ENCODE data around the gene KLRF1.

The KLRF1 gene
- long read RNA-seq = 0 reads

DNA sequence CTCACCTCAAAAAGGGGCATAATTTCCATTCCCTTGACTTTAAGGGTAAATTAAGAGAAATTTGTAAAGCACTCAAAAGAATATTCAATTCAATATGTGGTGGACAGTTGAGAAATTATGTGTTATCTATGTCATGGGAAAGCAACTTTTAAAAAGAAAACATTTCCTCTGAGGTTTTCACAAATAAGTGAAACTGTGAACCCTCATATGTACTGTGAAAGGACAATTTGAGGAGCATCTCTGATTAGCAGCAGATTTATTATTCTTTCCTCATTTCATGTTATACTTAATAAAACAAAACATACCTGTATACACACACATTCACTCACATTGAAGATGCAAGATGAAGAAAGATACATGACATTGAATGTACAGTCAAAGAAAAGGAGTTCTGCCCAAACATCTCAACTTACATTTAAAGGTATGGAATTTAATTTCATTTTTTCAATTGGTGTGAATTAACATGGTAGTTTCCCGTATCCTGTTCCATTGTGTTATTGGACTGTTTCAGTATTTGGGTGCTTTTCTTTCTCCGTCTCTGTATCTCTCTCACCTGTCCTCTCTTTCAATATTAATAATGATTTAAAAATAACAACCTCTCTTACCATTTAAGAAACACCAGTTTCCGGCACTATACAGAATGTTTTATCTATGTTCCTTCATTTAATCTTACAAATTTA is at the start of gene KLRF1:
Gene KLRF1 (plus strand): TSS at position 273 of the 680 bp plus-strand sequence. CDS start 64 bp downstream, at position 337.
- DNase-seq (ENCODE audit: low read depth in 1 of 2, low spot score in 1 of 2) = no peak
- Histone ChIP-seq H3K27ac (replicated peaks) (no peak within 1 kb of the TSS), H3K4me3 (replicated peaks; ENCODE audit: insufficient read depth, low read length) (no peak within 1 kb of the TSS), H3K27me3 (ENCODE audit: insufficient read depth, poor library complexity, severe bottlenecking) (no peaks in the 10 kb centered on the region)
- TF ChIP-seq, protein P1, sequence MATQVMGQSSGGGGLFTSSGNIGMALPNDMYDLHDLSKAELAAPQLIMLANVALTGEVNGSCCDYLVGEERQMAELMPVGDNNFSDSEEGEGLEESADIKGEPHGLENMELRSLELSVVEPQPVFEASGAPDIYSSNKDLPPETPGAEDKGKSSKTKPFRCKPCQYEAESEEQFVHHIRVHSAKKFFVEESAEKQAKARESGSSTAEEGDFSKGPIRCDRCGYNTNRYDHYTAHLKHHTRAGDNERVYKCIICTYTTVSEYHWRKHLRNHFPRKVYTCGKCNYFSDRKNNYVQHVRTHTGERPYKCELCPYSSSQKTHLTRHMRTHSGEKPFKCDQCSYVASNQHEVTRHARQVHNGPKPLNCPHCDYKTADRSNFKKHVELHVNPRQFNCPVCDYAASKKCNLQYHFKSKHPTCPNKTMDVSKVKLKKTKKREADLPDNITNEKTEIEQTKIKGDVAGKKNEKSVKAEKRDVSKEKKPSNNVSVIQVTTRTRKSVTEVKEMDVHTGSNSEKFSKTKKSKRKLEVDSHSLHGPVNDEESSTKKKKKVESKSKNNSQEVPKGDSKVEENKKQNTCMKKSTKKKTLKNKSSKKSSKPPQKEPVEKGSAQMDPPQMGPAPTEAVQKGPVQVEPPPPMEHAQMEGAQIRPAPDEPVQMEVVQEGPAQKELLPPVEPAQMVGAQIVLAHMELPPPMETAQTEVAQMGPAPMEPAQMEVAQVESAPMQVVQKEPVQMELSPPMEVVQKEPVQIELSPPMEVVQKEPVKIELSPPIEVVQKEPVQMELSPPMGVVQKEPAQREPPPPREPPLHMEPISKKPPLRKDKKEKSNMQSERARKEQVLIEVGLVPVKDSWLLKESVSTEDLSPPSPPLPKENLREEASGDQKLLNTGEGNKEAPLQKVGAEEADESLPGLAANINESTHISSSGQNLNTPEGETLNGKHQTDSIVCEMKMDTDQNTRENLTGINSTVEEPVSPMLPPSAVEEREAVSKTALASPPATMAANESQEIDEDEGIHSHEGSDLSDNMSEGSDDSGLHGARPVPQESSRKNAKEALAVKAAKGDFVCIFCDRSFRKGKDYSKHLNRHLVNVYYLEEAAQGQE (IDR thresholded peaks at IDR 0.05; ENCODE audit: insufficient replicate concordance, low read depth) = no peak
- TF ChIP-seq, protein P2, sequence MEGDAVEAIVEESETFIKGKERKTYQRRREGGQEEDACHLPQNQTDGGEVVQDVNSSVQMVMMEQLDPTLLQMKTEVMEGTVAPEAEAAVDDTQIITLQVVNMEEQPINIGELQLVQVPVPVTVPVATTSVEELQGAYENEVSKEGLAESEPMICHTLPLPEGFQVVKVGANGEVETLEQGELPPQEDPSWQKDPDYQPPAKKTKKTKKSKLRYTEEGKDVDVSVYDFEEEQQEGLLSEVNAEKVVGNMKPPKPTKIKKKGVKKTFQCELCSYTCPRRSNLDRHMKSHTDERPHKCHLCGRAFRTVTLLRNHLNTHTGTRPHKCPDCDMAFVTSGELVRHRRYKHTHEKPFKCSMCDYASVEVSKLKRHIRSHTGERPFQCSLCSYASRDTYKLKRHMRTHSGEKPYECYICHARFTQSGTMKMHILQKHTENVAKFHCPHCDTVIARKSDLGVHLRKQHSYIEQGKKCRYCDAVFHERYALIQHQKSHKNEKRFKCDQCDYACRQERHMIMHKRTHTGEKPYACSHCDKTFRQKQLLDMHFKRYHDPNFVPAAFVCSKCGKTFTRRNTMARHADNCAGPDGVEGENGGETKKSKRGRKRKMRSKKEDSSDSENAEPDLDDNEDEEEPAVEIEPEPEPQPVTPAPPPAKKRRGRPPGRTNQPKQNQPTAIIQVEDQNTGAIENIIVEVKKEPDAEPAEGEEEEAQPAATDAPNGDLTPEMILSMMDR (IDR thresholded peaks at IDR 0.05; ENCODE audit: insufficient read depth, low read length) = no peak
- TF ChIP-seq POLR2AphosphoS5 (IDR thresholded peaks at IDR 0.05; ENCODE audit: low read depth) = no peak

GRCh38 chr12:9779209-9779608 is 48.1 kb upstream of the KLRF1 start:
- no peak for DNase-seq (ENCODE audit: low read depth in 1 of 2, low spot score in 1 of 2)
- TF ChIP-seq, protein P1 (IDR thresholded peaks at IDR 0.05; ENCODE audit: insufficient replicate concordance, low read depth) = no peak
- no peak for TF ChIP-seq GABPA (IDR thresholded peaks at IDR 0.05; ENCODE audit: low read depth)
- no peak for TF ChIP-seq SPI1 (IDR thresholded peaks at IDR 0.05; ENCODE audit: borderline replicate concordance, low read depth)
- no peak for TF ChIP-seq POLR2AphosphoS5 (IDR thresholded peaks at IDR 0.05; ENCODE audit: low read depth)
- TF ChIP-seq, protein P2 (IDR thresholded peaks at IDR 0.05; ENCODE audit: insufficient read depth, low read length) = no peak
- Histone ChIP-seq H3K27ac (replicated peaks) (no peak overlapping the region), H3K27me3 (ENCODE audit: insufficient read depth, poor library complexity, severe bottlenecking) (no peaks in the 10 kb centered on the region), H3K4me3 (replicated peaks; ENCODE audit: insufficient read depth, low read length) (no peak overlapping the region)

GRCh38 chr12:9781360-9781759 is 45.9 kb upstream of the KLRF1 start:
- H3K4me3 ChIP-seq (replicated peaks; ENCODE audit: insufficient read depth, low read length) = no peak overlapping the region
- no peak for DNase-seq (ENCODE audit: low read depth in 1 of 2, low spot score in 1 of 2)
- H3K27me3 ChIP-seq (ENCODE audit: insufficient read depth, poor library complexity, severe bottlenecking) = no peaks in the 10 kb centered on the region
- no peak for TF ChIP-seq SPI1 (IDR thresholded peaks at IDR 0.05; ENCODE audit: borderline replicate concordance, low read depth)
- no peak for TF ChIP-seq POLR2AphosphoS5 (IDR thresholded peaks at IDR 0.05; ENCODE audit: low read depth)
- TF ChIP-seq, protein P1 (IDR thresholded peaks at IDR 0.05; ENCODE audit: insufficient replicate concordance, low read depth) = no peak
- TF ChIP-seq, protein P2 (IDR thresholded peaks at IDR 0.05; ENCODE audit: insufficient read depth, low read length) = no peak
- no peak for TF ChIP-seq GABPA (IDR thresholded peaks at IDR 0.05; ENCODE audit: low read depth)
- H3K27ac ChIP-seq (replicated peaks) = no peak overlapping the region
